GM23338 (cell line): ENCODE results near the gene CRISP1. TPM values are rescaled to one million over a fixed set of nuclear protein-coding genes. Genes with fewer than 3 reads are reported as not detected.

Experiments used
- ATAC-seq: fragments of 200-7000 bp; cut with Tn5 transposase; 3 replicates; pipeline ENCODE4 v1.9.1; 2020
- DNase-seq: peaks from one replicate; pipeline ENCODE4 v3.0.0-alpha.2; 2015; ENCODE audit warnings: low spot score
- H2AFZ ChIP-seq: fragments of 200-600 bp; sonication (generic); 2 replicates; pipeline ENCODE4 v1.8.0; 2016; ENCODE audit warnings: antibody characterized with exemption, mild to moderate bottlenecking, moderate library complexity
- H3F3A ChIP-seq: fragments of 200-600 bp; sonication (generic); replicated peaks from 2 replicates; pipeline ENCODE4 v1.8.0; 2017; ENCODE audit warnings: antibody characterized with exemption, mixed run types, low read depth
- H3K27ac ChIP-seq: fragments of 200-600 bp; sonication (generic); 2 replicates; pipeline ENCODE4 v1.6.1; 2016; ENCODE audit warnings: low read depth
- H3K27me3 ChIP-seq: fragments of 200-600 bp; sonication (generic); 2 replicates; pipeline ENCODE4 v1.8.0; 2016; ENCODE audit warnings: mild to moderate bottlenecking, mixed run types, moderate library complexity; ENCODE audit not compliant: insufficient read depth
- H3K36me3 ChIP-seq: fragments of 200-600 bp; sonication (generic); 2 replicates; pipeline ENCODE4 v1.8.0; 2016; ENCODE audit warnings: mild to moderate bottlenecking; ENCODE audit not compliant: insufficient read depth
- H3K4me1 ChIP-seq: fragments of 200-600 bp; sonication (generic); 2 replicates; pipeline ENCODE4 v1.8.0; 2016; ENCODE audit warnings: mild to moderate bottlenecking, moderate library complexity; ENCODE audit not compliant: insufficient read depth
- H3K4me2 ChIP-seq: fragments of 200-600 bp; sonication (generic); 2 replicates; pipeline ENCODE4 v1.7.1; 2017; ENCODE audit warnings: mixed run types
- H3K4me3 ChIP-seq: fragments of 200-600 bp; sonication (generic); 2 replicates; pipeline ENCODE4 v1.6.1; 2016; ENCODE audit warnings: mixed run types
- H3K79me2 ChIP-seq: fragments of 200-600 bp; sonication (generic); replicated peaks from 2 replicates; pipeline ENCODE4 v1.8.0; 2017; ENCODE audit warnings: mild to moderate bottlenecking; ENCODE audit not compliant: insufficient read depth
- H3K9me2 ChIP-seq: fragments of 200-600 bp; sonication (generic); 2 replicates; pipeline ENCODE4 v1.8.0; 2017; ENCODE audit not compliant: insufficient read depth
- H4K20me1 ChIP-seq: fragments of 200-600 bp; sonication (generic); replicated peaks from 2 replicates; pipeline ENCODE4 v1.8.0; 2017; ENCODE audit warnings: mild to moderate bottlenecking; ENCODE audit not compliant: insufficient read depth
- H3K27ac Mint-ChIP-seq: 2 replicates; pipeline ENCODE4 v1.8.0; 2020; ENCODE audit warnings: inconsistent platforms, mild to moderate bottlenecking, moderate library complexity, mixed read lengths
- H3K27me3 Mint-ChIP-seq: 3 replicates; pipeline ENCODE4 v1.8.0; 2022; ENCODE audit warnings: low read depth, mild to moderate bottlenecking, moderate library complexity, mixed read lengths, inconsistent platforms; ENCODE audit not compliant: insufficient read depth, poor library complexity
- H3K36me3 Mint-ChIP-seq: 3 replicates; pipeline ENCODE4 v1.8.0; 2021; ENCODE audit warnings: low read depth, mild to moderate bottlenecking, inconsistent platforms, moderate library complexity, mixed read lengths
- H3K4me1 Mint-ChIP-seq: 3 replicates; pipeline ENCODE4 v1.8.0; 2020; ENCODE audit warnings: mild to moderate bottlenecking, inconsistent platforms, mixed read lengths
- H3K4me3 Mint-ChIP-seq: 3 replicates; pipeline ENCODE4 v1.8.0; 2021; ENCODE audit warnings: moderate library complexity, mild to moderate bottlenecking, inconsistent platforms, mixed read lengths
- H3K9me3 Mint-ChIP-seq: 3 replicates; pipeline ENCODE4 v1.8.0; 2020; ENCODE audit warnings: moderate library complexity, mild to moderate bottlenecking, inconsistent platforms, mixed read lengths
- CREB1 ChIP-seq: fragments of 250-450 bp; sonication (Bioruptor Pico); IDR thresholded peaks from 2 replicates; pipeline ENCODE4 v1.5.0; 2020; ENCODE audit warnings: low read depth, mild to moderate bottlenecking, moderate library complexity
- ETS1 ChIP-seq: IDR thresholded peaks from 2 replicates; pipeline ENCODE4 v1.6.1; 2016; ENCODE audit warnings: antibody characterized with exemption
- EZH2 ChIP-seq: fragments of 200-600 bp; sonication (generic); IDR thresholded peaks from one replicate; pipeline ENCODE4 v1.8.0; 2017; ENCODE audit warnings: antibody characterized with exemption, mild to moderate bottlenecking, low read depth; ENCODE audit not compliant: unreplicated experiment
- EZH2phosphoT487 ChIP-seq: fragments of 200-600 bp; sonication (generic); IDR thresholded peaks from one replicate; pipeline ENCODE4 v1.8.1; 2018; ENCODE audit warnings: antibody characterized with exemption; ENCODE audit not compliant: unreplicated experiment
- JUNB ChIP-seq: IDR thresholded peaks from one replicate; pipeline ENCODE4 v1.6.1; 2016; ENCODE audit warnings: antibody characterized with exemption; ENCODE audit not compliant: unreplicated experiment
- NANOG ChIP-seq: IDR thresholded peaks from 2 replicates; pipeline ENCODE4 v1.6.1; 2016; ENCODE audit warnings: antibody characterized with exemption, borderline replicate concordance
- POLR2AphosphoS5 ChIP-seq: IDR thresholded peaks from 2 replicates; pipeline ENCODE4 v1.6.1; 2016; ENCODE audit warnings: antibody characterized with exemption, low read depth
- REST ChIP-seq: IDR thresholded peaks from one replicate; pipeline ENCODE4 v1.6.1; 2018; ENCODE audit warnings: antibody characterized with exemption; ENCODE audit not compliant: unreplicated experiment
- STAT1 ChIP-seq: IDR thresholded peaks from one replicate; pipeline ENCODE4 v1.6.1; 2016; ENCODE audit warnings: antibody characterized with exemption; ENCODE audit not compliant: unreplicated experiment
- ZNF114 ChIP-seq: fragments of 250-450 bp; sonication (Bioruptor Pico); IDR thresholded peaks from 2 replicates; pipeline ENCODE4 v1.5.0; 2020; ENCODE audit warnings: mild to moderate bottlenecking, moderate library complexity
- ZNF331 ChIP-seq: fragments of 250-450 bp; sonication (Bioruptor Pico); IDR thresholded peaks from 2 replicates; pipeline ENCODE4 v1.5.0; 2020; ENCODE audit warnings: low read depth, mild to moderate bottlenecking, moderate library complexity
- ZNF462 ChIP-seq: fragments of 250-450 bp; sonication (Bioruptor Pico); IDR thresholded peaks from 2 replicates; pipeline ENCODE4 v1.5.0; 2020; ENCODE audit warnings: mild to moderate bottlenecking, moderate library complexity
- polyA plus RNA-seq: library from polyadenylated mRNA; unstranded; fragments of >200 nt; fragmentation: Nextera tagmentation; extraction: Ambion mirVana; gene quantifications from 2 replicates; pipeline ENCODE4 v1.2.1, GENCODE V29; 2016
- total RNA-seq: library from RNA; depleted of rRNA; stranded (reverse); fragments of >200 nt; shearing (Covaris generic); gene quantifications from 2 replicates; pipeline ENCODE4 v1.2.3, GENCODE V29; 2014
- TF ChIP-seq, protein P1 (sequence below), 2 experiments: fragments of 200-600 bp in 1 of 2; sonication (generic) in 1 of 2; conservative IDR thresholded peaks; 2 replicates each; pipeline versions ENCODE4 v1.5.1 to v1.6.1; 2016 to 2017; ENCODE audit warnings: antibody characterized with exemption in 2 of 2, low read depth in 2 of 2, mild to moderate bottlenecking in 2 of 2, moderate library complexity in 1 of 2

Gene CRISP1
- total and polyA plus RNA-seq, 2 experiments from 2014 or later, result not detected

- no peak overlapping the region for H3K4me3 ChIP-seq
- no peaks in the 10 kb centered on the region for H3K4me1 ChIP-seq
- Mint-ChIP-seq H3K36me3 (no peaks in the 10 kb centered on the region), H3K27me3 (peaks cover 2% of the 10 kb centered on the region), H3K4me1 (no peaks in the 10 kb centered on the region), H3K27ac (no peak overlapping the region), H3K4me3 (no peak overlapping the region), H3K9me3 (peaks cover 1% of the 10 kb centered on the region; the same call in 2 of the 3 replicates)
- DNase-seq, result no peak
- TF ChIP-seq ZNF331 (CRISPR knock-in tag), result no peak
- TF ChIP-seq NANOG, result no peak
- TF ChIP-seq ZNF462 (CRISPR knock-in tag), result no peak
- TF ChIP-seq EZH2phosphoT487, result no peak
- no peak for TF ChIP-seq REST
- no peak for TF ChIP-seq EZH2
- no peak for TF ChIP-seq ETS1
- TF ChIP-seq JUNB, result no peak
- no peak for TF ChIP-seq CREB1 (CRISPR knock-in tag)
- TF ChIP-seq STAT1, result no peak
- TF ChIP-seq, protein P1, sequence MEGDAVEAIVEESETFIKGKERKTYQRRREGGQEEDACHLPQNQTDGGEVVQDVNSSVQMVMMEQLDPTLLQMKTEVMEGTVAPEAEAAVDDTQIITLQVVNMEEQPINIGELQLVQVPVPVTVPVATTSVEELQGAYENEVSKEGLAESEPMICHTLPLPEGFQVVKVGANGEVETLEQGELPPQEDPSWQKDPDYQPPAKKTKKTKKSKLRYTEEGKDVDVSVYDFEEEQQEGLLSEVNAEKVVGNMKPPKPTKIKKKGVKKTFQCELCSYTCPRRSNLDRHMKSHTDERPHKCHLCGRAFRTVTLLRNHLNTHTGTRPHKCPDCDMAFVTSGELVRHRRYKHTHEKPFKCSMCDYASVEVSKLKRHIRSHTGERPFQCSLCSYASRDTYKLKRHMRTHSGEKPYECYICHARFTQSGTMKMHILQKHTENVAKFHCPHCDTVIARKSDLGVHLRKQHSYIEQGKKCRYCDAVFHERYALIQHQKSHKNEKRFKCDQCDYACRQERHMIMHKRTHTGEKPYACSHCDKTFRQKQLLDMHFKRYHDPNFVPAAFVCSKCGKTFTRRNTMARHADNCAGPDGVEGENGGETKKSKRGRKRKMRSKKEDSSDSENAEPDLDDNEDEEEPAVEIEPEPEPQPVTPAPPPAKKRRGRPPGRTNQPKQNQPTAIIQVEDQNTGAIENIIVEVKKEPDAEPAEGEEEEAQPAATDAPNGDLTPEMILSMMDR (conservative IDR thresholded peaks at IDR 0.05; ENCODE audit: low read depth in 2 of 2), result no peak
- no peak for TF ChIP-seq POLR2AphosphoS5
- no peak for TF ChIP-seq ZNF114 (CRISPR knock-in tag)
- H3K27me3 ChIP-seq, result no peaks in the 10 kb centered on the region
- no peaks in the 10 kb centered on the region for H4K20me1 ChIP-seq
- H3K27ac ChIP-seq, result no peak overlapping the region
- ATAC-seq, result no peak
- no peaks in the 10 kb centered on the region for H3F3A ChIP-seq
- 0 out of 2 replicates have a peak overlapping the region, but pooled peaks have one; percentile 53 for H2AFZ ChIP-seq
- H3K36me3 ChIP-seq, result no peaks in the 10 kb centered on the region
- H3K79me2 ChIP-seq, result no peaks in the 10 kb centered on the region
- H3K9me2 ChIP-seq, result no peaks in the 10 kb centered on the region
- no peak overlapping the region for H3K4me2 ChIP-seq
Measured at GRCh38 chr6:49799090-49799489, 67.2 kb downstream of the CRISP1 start.
